SKM-1 (cell line): ENCODE data around the gene GNL2.
"Not testable (repeated sequence)": the region's sequence is repeated elsewhere in the genome, so short reads cannot be mapped to it uniquely, and the experiment has no call there.

Experiments
- DNase-seq: peaks from one replicate; lab custom pipeline; 2025; ENCODE audit not compliant: unreplicated experiment; lab: John Stamatoyannopoulos, UW

GNL2 gene

DNA sequence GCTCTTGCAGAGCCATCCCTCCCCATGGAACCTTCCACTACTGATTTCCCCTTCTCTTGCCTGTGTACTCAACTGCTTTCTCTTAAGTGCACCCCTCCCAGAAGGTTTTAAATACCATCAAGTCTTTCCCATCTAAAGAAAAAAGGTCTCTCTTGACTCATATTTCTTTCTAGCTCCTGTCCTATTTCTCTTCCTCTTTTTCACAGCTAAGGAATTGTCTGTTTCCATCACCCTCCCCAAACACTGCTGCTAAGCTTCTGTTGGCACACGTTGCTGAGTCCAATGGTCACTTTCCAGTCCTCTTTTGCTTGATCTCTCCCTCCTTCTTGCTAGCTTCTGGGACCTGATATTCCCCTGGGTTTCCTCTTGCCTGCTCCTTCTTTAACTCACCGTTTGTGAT lies 13.3 kb upstream of the GNL2 start:
- no peak for DNase-seq

- no peak for DNase-seq
Measured at GRCh38 chr1:37606481-37607263, 10.9 kb upstream of the GNL2 start.

DNA sequence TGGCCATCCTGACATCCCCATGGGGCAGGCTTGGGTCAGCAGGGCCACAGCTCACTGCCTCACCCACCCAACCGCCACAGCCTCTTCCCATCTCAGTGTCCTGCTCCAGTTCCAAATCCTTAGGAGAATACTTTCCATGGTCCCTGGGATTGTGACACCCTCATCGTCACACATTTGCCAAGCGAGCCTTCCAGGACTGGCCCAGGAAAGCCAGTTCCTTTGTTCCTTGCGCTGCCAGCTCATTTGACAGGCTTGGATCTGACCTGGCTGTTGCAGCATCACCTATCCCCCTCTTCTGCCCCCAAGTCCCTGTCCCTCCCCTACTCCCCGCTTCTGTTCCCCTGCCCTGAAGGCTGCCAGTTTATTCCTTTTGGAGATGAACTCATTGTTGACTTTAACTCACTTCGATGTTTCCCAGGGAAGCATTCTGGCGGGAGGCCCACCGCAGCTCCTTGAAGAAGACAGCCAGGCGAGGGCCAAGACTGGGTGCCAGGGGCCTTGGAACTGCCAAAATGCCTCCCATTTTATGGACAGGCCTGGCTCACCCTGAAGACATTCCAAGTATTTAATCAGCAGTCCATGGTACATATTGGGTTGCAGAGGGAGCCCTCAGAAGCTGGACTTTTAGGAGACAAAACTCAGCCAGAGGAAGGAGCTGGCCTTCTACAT lies 10.2 kb upstream of the GNL2 start:
- no peak for DNase-seq

DNA sequence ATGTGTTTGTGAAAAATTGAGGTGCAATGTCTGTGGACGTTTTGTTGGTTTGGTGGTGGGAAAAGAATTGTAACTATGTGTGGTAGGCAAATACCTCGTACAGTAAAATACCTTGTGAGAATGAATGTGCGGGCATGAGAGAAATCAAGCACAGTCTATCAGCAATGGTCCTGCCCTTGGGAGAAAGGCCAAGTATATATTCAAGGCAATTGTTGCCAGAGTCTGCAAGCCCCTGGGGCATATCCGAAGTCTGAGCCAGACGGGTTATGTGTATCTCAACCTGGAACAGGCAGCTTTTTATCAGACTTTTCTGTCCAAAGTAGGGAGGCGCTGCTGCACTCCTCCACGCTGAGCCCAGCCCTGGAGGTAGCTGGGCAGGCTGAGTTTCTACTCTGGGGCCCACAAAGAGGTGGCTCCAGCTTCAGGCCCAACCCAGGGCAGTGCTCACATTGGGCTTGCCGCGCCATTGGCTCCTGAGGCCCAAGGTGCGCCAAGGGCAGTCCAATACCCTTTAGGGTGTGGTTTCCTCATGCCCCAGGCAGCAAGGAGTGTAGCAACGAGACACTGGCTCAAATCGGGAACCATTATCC lies 9.4 kb upstream of the GNL2 start:
- DNase-seq: no peak

DNA sequence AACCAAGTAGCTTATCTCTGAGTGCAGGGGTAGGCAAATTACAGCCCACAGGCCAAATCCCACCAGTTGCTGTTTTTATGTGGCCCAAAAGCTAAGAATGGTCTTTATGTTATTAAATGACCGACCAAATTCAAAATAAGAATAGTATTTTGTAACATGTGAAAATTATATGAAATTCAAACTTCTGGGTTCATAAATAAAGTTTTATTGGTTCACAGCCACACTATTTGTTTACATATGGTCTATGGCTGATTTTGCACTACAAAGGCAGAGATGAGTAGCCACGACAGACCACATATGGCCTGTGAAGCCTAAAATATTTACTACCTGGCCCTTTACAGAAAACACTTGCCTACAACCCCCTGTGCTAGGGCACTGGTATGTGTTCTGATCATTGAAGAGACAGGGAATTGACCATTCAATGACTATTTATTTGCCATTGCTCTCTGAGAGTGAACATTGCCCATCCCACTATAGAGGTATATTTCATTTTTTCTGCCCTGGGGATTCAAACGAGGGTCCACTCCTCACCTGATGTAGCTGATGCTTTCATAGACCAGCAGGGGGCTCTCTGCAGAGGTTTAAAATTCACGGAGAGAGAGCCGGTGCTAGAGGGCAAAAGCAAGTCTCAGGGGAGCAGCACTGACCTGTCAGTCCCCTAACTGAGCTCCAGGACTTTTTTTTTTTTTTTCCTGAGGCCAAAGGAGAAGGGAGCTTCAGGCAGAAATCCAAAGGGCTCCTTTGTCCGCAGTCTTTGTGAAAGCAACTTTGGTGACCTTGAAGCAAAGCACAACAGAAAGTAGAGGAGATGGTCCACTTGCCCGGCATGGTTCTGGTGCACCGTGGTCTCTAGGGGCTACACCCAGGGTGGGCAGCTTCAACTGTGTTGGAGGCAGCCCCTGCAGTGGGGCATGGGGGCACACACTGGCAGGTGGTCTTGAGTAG lies 7.3 kb upstream of the GNL2 start:
- peak; percentile 15 for DNase-seq

GRCh38 chr1:37601441-37601840 lies 5.7 kb upstream of the GNL2 start:
- no peak for DNase-seq

DNA sequence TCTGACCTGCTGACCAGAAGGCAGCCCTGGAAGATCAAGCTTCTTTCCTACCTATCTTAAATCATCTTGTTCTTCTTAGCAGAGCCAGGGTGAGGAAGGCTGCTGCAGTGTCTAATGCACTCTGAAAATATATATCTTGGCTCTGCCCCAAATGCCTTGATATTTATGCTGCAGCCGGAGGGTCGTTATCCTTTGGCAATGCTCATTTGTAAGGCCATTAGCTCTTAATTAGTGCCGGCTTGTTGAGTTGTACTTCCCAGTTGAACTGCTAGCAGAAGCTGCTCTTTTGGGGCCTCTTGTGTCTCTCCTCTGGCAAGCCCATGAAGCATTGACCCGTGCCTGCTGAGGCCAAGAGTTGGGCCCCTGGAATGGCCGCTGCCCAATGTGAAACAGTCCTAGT lies 4.2 kb upstream of the GNL2 start:
- DNase-seq: no peak

DNA sequence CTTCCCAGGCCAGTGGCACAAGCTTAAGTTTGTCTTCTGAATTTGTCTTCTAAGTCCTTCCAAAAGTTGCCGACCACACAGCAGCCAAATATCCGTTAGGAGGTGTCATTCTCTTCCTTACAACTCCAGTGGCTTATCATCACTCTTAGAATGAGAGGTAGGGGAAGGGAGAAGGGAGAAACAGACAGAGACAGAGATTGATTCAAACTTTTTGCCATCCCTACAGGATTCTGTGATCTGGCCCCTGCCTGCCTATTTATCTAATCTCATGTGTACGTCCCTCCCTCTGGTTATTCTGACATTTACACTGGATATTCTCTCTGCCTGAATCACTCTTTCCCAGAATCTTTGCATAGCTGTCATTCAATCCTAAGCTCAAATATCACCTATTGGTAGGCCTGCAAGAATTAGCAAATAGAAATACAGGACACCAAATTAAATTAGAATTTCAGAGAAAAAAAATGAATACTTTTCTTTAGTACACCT lies 488 bp upstream of the GNL2 start:
- DNase-seq: no peak

- no peak for DNase-seq
Measured at GRCh38 chr1:37593726-37594125, 2.0 kb downstream of the GNL2 start.

DNA sequence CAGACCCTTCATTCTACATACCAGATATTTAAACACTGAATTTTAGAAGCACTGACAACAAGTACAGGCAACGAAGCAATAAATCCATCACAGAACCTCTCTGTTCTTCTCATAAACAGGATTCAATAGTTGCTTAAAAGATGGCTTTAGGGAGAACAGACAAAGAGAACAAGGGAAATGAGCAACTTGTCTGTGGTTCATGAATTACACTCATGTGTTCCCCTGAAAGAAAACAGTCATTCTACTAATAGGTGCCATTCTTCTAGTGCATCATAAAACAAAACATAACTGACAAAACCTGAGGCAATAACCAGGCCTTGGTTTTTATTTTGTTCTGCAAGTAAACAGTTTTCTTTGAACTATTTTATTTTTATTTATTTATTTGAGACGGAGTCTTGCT lies 6.8 kb downstream of the GNL2 start:
- no peak for DNase-seq

- not testable (repeated sequence) for DNase-seq
Measured at GRCh38 chr1:37584544-37584943, 11.2 kb downstream of the GNL2 start.

DNA sequence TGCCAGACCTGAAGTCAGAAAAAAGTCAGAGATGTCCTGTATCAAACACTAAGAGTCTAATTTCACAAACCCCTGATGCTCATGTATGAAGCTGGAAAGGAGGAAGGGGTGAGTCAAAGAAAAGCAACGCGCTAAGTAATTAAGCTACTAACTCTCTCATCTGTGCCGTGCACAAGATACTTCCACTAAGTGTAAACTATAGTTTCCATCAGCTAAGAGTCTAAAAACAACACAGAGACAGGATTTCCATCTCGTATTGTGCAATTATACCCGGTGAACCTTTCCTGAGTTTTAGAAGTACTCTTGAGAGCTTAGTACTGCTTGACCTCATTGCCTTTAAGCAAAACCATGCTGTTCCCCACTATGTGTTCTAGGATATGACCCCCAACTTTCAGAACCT lies 20.0 kb downstream of the GNL2 start:
- no peak for DNase-seq

DNA sequence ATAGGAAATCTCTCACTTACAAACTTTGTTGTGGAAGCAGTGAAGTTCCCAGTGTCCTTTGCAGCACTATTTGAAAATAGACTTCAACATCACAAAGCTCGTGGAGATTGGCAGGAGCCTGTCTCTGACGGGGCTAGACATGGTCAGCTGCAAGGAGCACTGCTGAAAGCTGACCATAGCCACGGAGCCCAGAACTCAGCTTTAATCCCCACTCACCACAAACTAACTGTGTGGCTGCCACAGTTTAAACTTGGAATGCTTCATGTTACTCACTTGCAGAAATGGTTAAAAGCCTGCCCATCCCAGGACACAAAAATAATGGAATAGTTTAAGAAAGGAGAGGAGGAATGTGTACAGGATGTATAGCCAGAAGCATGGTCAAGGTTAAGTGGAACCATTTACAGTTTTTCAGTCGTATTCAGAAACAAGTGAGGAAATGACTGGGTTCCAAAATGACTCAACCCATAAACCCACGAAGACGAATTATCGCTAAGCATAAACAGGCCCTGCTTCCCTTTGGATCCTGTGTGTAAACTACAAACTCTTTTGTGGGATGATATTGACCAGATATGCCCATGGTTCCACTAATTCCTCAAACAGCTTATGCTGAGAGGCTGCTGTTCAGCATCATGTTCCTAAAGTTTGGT lies 20.8 kb downstream of the GNL2 start:
- no peak for DNase-seq

- DNase-seq: no peak
Measured at GRCh38 chr1:37570528-37571334, 25.0 kb downstream of the GNL2 start.

DNA sequence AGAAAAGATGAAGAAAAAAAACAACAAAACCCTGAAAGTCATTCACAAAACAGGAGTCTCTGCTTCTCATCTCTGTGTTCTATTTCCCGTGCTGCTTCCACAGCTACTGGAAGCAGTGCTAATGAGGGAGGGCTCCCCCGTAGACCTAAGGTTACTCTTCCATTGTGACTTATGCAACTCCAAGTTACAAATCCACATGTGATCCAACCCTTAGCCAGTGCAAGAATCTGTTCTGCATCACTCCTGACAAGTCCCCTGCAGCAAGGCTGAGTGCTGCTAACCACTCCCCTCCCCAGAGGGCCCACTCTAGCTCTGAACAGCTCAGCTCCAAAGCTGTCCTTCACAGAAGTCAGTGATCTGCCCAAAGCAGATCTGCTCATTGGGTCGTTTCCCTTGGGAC lies 28.7 kb downstream of the GNL2 start:
- no peak for DNase-seq

GRCh38 chr1:37564892-37565291 lies 30.8 kb downstream of the GNL2 start:
- no peak for DNase-seq

- DNase-seq: no peak
Measured at GRCh38 chr1:37562984-37563383, 32.8 kb downstream of the GNL2 start.

GRCh38 chr1:37561133-37562132 lies 34.3 kb downstream of the GNL2 start:
- DNase-seq: peak; percentile 10
